SHP77 (cell line): ENCODE data around the gene NTN1.
"Not testable (repeated sequence)": the region's sequence is repeated elsewhere in the genome, so short reads cannot be mapped to it uniquely, and the experiment has no call there.

Source experiments
- DNase-seq, 2 experiments: peaks; one replicate each; lab custom pipeline; 2025; lab: John Stamatoyannopoulos, UW

The NTN1 gene

DNA sequence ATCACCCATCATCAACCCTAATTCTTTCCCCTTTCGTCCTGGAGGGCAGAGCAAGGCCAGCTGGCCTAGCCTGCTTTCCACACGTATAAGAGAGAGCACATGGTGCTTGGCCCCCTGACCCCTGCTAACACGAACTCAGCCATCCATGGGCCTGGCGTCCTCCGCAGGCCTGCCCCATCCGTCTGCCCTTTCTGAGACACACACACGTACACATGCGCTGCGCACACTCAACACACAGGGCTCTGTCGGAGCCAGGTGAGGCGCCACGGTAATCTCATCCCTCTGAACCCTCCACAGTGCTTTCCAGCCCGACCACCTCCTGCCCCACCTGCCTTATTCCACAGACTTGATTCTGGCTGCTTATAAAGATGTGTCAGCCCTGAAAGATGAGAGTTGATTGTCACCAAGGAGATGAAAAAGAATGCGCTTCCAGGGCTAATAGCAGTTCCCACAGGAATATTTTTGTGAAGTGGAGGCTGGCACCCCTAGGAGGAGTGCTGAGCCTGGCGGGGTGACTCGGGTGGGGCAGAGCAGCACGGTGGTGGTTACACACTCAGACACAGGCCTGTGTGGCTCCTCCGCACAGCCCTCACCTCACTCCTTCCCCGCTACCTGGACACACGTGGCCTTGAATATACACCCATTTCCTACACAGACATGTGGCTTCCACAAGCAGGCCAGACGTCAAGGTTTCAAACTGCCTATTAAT, 228.1 kb downstream of the NTN1 start:
- DNase-seq: no peak

DNA sequence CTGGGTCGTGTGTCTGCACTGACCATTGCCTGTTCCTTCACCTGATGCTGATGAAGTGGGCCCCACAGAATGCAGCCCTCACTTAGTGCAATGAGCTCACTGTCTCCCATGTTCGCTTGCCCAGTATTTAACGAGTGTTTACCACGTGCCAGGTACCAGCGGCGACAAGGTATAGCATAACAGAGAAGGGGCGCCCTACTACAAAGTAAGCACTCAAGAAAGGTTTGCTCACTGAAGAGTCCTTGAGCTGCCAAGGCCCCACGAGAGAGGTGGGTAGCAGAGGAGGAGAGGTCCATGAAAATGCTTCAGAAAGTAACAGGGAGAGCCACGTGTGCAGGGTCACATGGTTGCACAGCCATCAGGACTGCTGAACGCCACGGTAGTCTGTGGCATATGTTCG, 230.0 kb downstream of the NTN1 start:
- no peak for DNase-seq

DNA sequence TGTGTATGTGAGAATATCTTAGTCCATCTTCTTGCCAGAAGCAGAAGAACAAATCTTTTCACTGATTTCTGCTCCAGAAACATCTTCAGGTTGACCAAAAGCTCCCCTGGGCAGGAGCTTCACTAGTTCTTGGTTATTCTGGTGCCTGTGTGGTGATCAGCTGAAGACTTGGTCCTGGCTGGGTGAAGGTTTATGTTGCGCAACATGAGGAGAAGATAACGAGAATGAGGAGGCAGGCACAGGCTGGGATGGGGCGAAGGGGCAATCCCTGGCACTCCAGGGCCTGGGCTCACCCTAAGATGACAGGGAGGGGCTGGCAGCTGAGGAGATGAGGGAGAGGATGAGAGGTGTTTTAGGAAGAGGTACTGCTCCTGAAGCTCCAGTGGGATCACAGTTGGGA, 232.0 kb downstream of the NTN1 start:
- no peak for DNase-seq

DNA sequence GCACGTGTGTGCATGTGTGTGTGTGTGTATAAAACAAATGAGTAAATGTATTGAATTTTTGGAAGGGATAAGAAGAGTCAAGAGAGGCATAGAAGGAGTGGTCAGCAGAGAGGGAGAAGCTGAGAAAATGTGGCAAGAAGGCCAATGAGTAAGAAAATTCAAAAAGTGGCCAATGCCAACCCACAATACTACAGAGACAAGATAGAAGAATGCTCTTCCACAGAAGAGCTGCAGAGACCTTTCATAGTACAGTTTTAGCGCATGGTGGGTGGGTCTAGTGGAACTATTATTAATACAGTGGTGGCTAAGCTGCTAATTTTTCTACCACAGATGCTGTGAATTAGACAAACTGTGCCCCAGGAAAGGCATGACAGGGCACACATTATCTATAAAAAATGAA, 233.5 kb downstream of the NTN1 start:
- DNase-seq: no peak

DNA sequence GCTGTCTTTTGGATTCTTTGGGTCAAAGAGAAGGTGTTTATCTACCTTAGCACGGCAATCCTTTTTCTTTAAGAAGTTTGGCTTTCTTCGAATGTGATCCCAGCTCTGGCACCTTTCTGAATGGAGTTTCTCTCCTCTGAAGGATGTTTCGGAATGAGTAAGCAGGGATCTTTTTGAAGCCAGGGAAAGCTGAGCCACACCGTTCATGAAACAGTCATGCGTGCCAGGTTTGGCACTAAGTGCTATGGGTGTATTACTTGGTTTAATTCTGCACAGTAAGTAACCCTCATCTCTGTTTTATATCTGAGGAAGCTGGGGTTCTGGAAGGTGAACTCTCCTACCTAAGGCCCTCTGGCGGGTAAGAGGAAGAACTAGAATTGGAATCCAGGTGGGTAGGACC, 234.5 kb downstream of the NTN1 start:
- DNase-seq: no peak

DNA sequence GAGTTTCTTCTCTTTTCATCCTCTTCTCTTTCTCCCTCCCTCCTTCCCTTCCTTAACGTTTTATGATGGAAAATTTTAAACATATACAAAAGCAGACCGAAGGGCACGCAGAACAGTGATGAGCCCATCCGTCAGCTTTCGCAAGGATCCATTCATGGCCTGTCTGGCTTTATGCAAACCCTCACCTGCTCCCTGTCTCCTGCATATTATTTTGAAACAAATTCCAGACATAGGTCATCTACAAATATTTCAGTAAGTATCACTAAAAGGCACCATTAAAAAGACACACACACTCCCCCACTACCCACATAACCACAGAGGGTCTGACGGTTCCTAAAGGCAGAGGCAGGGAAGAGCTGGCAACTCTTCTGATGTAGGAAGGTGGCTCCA, 235.0 kb downstream of the NTN1 start:
- no peak for DNase-seq

DNA sequence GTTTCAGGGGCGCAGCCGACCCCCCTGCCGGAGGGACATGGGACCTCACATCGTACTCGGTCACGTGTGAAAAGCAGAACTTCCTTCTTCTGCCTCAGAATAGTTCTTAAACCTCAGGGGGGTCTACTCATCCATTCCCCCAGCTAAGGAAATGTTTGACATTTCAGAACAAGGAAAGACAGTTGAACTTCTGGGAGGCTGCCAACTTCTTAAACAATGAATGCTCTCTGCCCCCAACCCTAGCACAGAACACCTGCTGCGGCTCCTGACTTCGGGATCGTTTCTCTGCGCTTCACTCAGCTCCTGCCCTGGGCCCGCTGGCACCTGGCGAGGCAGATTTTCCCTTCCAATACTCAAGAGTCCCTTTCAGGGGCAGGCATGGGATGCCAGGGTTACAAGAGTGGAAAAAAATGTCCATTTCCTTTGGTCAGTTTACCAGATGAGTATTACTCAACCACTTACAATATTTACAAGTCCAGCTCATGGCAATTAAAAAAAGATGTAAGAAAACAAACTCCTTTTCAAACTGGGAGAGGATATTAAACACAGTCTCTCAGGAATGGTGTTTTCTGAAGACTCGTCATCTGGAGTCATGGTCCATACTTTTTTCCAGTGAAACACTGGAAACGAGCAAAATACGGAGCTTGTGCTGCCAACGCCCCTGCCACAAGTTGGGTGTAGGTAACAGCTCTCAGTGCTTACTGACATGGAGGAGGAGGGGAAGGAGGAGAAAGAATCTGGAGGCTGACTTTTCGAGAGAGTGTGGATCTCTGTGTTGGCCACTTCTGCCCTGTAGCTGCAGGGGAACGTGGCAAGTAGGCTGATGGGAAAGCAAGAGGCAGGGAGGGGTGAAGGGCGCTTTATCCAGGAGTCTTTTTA, 235.7 kb downstream of the NTN1 start:
- peak; percentile 58 to 65 for DNase-seq

DNA sequence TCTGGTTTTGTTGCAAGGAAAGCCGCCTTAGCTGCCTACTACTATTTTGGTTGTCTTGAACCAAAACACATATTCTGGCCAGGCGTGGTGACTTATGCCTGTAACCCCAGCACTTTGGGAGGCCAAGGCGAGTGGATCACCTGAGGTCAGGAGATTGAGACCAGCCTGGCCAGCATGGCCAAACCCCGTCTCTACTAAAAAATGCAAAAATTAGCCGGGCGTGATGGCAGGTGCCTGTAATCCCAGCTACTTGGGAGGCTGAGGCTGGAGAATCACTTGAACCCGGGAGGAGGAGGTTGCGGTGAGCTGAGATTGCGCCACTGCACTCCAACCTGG, 236.3 kb downstream of the NTN1 start:
- DNase-seq: not testable (repeated sequence)

DNA sequence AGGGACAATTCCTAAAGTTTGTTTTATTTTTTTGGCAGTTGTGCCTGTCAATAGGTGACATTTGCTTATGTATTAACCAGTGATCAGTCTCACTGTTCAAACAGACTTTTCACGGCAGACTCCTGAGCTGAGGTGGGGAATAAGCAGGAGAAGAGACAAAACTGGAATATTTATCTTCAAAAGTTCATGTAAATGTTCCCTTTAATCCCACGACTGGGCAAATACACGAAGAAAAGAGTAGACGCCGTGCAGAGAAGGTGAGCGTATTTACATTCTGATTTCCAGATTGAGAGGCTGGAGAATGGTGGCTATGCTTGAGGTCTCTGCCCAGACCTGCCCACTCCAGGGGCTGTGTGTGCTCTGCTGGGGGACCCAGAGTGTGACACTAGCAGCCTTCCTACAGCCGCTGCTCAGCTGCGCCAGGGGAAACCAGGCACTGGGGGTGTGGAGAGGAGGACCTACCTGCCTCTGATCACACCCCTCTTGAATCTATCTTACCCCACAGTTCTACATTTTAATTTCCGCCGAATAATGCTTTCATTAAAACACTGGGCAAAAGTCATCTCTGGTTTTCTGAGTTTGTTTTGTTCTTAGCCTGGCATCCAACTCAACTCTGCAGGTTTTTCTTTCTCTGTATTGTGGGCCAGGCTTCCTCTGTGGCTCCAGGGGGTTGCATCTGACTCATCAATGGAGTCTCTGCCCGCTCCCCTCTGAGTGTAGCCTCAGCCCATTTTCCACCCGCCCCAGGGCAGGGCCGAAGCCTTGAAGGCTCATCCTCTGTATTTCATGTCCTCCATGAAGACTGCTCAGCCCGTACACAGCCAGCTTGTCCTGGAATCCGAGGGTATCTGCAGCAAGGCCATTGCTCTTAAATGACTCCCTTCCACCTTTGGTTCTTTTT, 237.1 kb downstream of the NTN1 start:
- DNase-seq: peak; percentile 18 to 55

DNA sequence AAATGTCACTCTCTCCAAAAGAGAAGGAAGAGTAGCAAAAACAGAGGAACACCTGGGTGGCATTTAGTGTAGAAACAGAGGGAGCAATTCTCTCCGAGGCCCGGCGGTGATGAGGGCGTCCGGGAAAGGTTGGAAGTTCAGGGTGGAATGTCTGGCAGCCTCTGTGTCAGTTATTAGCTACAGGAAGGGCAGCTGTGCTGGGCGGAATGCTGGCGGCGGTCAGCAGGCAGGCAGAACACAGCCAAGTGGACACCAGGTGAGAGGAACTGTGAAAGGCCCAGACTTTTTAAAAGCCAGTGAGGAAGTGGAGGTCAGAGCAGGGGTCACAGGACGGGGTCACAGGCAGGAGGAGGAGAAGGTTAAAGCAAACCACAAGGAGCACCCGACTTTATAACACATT, 238.1 kb downstream of the NTN1 start:
- DNase-seq: peak; percentile 33 to 60

DNA sequence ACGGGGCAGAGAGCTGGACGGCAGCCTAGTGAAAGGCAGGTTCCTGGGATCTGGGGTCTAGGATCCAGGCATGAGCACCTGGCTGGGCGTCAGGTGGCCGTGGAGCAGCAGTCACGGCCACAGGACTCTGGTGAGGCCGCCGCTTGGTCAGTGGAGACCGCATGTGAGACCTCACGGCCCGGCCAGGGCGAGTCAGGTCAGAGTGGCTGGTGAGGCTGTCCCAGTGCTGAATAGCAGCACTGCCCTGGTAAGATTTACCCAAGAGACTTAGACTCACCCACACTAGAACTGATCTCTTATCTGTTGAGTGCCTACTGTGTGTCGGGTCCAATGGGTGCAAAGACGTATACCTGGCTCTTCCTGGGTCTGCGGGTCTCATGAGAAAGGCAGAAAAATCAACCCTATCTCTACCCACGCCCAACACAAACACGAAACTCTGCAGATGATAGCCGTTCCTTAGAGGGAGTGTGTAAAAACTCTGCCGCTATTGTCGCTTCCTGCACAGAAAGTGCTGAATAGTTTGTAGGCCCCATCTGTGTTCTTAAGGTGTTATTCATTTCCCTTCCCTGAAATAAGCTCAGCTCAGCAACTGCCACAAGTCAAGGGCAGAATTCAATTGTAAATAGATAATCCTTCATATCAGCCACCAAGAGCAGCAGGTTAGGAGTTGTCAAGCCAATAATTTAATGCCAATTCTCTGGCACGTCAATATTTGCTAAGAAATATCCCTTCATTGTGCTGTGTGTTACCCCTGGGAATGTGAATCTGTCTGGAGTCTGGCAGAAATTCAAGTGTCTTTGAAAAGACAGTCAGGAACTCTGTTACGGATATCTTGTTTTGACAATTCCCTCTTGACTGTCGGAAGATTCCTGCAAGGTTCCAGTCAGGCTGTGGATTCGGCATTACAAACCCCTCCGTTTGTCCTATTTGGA, 240.0 kb downstream of the NTN1 start:
- no peak for DNase-seq

DNA sequence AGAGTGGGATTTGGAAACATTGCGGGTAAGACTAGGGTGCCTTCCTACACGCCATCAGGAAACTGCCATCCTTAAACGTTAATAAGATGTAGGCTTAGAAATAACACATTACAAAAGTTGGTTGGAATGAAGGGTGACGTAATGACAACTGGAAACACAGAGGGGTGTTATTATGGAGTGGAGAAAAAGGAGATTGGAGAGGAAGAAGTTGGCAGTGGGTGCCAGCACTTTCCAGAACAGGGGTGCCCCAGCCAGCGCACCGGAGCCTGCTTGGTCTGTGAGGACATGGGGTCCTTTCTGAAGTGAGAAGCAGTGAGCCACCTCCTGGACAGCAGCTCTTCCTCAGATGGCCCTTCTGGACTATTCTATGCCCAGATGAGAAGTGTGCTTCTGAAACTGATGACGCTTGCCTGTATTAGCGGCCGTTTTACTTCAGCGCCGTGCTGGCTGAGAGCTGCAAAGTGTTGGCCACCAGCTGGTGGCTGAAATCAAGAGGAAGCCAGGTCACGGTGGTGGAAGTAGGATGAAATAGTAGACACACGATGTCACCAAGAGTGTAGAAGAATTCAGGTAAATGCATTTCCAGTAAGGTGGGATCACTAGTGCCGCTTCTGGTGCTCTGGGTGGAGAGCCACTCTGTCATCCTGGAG, 244.8 kb downstream of the NTN1 start:
- DNase-seq: no peak

DNA sequence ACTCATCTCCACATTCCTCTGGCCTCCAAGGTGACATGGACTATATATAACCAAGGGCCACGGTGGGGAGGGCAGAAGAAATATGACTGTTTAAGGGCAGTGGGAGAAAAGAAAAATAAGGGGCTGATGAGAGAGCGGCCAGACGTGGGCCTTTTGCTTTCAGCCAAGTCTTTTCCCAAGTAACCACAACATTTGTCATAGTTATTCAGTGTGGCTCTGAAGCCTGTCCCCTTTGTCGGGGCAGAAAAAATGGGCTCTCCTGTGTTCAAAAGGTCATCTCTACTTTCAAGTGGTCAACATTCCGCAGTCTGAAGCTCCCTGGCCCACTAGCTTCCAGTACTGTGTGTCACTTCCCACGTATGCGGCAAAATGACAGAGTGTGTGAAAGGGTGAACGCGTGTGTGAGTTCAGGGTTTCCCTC, 245.4 kb downstream of the NTN1 start:
- DNase-seq: no peak

DNA sequence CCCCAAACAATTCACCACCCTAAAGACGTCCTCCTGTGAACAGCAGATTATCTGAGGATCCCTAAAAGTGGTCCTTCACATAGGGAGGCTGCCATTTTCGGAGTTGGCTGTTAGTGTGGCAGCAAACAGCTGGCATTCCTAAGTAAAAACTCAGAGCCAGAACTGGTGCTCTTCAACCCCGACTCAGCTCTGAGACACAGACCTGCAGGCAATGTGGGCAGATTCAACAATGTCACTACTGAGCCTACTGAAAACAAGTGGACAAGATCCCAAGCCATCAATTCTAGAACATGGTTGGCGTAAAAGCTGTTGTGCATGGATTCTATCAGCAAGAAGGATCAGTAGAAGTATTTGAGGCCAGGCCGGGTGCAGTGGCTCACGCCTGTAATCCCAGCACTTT, 247.2 kb downstream of the NTN1 start:
- DNase-seq: no peak

DNA sequence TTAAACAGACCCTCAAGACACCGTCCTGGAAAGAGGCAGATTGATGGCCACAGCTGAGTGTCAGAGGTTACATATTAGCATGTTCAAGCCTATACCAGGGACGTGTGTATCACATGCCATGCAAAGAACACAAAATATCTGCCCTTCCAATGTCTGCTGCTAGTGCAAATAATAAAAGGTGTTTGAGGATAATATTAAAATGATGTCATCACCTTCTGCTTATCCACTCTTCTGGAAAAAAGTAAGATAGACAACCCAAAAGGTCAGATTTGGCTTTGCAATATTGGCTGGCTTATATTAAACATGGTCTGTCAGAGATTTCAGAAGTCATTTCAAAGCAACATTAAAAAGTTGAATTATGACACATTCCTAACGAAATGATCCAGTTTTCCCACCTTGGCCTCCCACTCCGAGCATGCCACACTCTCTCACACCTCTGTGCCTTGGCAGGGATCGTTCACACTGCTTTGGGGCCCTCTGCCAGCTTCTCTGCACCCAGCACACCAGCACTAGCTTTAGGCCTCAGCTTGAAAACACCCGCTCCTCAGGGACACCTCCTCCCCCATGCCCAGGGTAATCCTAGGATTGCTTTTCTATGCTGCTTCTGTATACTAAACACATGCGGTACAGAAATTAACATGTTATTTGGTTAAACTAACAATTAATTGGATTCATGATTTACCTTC, 248.2 kb downstream of the NTN1 start:
- DNase-seq: no peak

DNA sequence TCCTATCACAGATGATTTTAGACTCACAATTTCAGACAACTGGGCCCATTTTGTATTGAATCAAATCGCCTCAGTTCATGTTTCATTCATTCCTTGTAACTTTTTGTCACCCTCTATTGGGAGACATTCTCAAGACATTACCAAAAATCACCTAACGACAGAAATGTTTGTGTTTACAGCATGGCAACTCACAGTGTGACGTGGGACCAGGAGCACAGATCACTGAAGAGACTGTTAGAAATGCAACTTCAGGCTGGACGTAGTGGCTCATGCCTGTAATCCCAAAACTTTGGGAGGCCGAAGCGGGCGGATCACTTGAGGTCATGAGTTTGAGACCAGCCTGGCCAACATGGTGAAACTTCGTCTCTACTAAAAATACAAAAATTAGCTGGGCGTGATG, 249.6 kb downstream of the NTN1 start:
- DNase-seq: no peak

DNA sequence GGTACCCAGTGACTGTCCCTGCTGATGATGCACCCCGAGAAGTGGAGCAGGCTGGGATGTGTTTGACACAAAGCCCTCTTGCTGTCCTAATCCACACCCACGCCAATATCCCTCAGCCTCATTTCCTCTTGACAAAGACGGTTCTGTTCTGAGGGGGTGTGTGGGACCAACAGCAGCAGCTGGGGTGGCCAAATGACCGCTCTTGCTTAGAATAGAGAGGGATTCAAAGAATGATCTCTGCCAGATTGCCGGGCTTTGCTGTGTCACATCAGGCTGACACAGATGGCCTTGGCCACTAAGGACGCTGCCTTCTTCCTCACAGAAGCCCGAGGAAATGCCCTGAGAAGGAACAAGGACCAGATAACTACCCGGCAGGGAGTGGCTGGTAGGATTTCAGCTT, 250.7 kb downstream of the NTN1 start:
- no peak for DNase-seq

DNA sequence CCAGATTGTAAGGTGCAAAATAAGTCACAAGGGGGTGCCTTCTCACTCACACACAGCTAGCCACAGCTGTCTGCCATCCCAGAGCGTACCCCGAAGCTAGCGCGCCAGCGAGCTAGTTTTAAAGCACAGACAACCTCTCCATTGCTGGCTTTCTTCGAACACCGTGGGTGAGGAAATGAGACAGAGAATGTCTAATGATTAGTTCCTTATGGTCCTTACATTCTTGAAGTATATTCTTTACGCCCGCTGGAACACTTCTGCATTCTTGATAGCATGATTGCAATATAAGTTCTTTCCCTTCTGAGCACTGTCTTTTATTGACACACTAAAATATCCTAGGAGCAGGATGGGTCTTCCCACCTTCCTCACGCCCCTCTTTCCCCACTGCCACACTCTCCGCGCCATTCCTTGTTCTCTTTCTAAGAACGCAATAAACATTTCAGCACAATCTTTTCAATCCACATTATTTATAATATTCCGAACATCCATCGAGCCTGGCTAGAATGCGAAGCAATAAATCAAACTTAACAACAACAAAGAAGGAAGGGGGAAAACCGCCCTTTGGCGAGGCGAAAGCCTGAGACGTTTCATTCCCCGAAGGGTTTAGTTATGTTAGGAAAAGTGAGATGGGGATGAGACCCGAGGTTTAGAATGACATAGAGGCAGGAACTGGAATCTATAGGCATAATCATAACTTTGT, 251.3 kb downstream of the NTN1 start:
- DNase-seq: no peak
